Immature natural killer cell (primary cell): ENCODE measurements around the gene ASPHD2. TPM values are rescaled to one million over a fixed set of nuclear protein-coding genes. Genes with fewer than 3 reads are reported as not detected.

Source experiments
- DNase-seq, 3 donors: peaks; one replicate each; pipeline ENCODE4 v3.0.0; 2022; ENCODE audit warnings: mixed read lengths in 1 of 3
- H3K27ac Mint-ChIP-seq, 6 donors: one replicate each; pipeline ENCODE4 v1.8.0; 2020; ENCODE audit warnings: mixed read lengths in 6 of 6, mild to moderate bottlenecking in 5 of 6, inconsistent platforms in 4 of 6, moderate library complexity in 3 of 6
- H3K27me3 Mint-ChIP-seq, 3 donors: one replicate each; pipeline ENCODE4 v1.8.0; 2020 to 2021; ENCODE audit warnings: low read depth in 3 of 3, mild to moderate bottlenecking in 3 of 3, mixed read lengths in 3 of 3, moderate library complexity in 3 of 3, inconsistent platforms in 1 of 3
- H3K36me3 Mint-ChIP-seq, 3 donors: one replicate each; pipeline ENCODE4 v1.8.0; 2020; ENCODE audit warnings: mixed read lengths in 3 of 3, inconsistent platforms in 2 of 3, mild to moderate bottlenecking in 2 of 3
- H3K4me1 Mint-ChIP-seq, 2 donors: one replicate each; pipeline ENCODE4 v1.8.0; 2020; ENCODE audit warnings: inconsistent platforms in 2 of 2, mild to moderate bottlenecking in 2 of 2, mixed read lengths in 2 of 2, moderate library complexity in 1 of 2
- H3K4me3 Mint-ChIP-seq, 5 donors: one replicate each; pipeline ENCODE4 v1.8.0; 2020; ENCODE audit warnings: mild to moderate bottlenecking in 5 of 5, mixed read lengths in 5 of 5, inconsistent platforms in 3 of 5, moderate library complexity in 3 of 5
- H3K9me3 Mint-ChIP-seq, 6 donors: one replicate each; pipeline ENCODE4 v1.8.0; 2020; ENCODE audit warnings: mild to moderate bottlenecking in 6 of 6, mixed read lengths in 6 of 6, inconsistent platforms in 4 of 6, moderate library complexity in 3 of 6
- polyA plus RNA-seq, 3 donors: library from polyadenylated mRNA; unstranded; fragments of 300-500 nt; fragmentation: Illumina TruSeq; gene quantifications; one replicate each; pipeline ENCODE4 v1.2.3, GENCODE V29; 2021

ASPHD2 gene
- 1 to 10 TPM; 1.5 to 2.2 (median 1.8) TPM for polyA plus RNA-seq

DNA sequence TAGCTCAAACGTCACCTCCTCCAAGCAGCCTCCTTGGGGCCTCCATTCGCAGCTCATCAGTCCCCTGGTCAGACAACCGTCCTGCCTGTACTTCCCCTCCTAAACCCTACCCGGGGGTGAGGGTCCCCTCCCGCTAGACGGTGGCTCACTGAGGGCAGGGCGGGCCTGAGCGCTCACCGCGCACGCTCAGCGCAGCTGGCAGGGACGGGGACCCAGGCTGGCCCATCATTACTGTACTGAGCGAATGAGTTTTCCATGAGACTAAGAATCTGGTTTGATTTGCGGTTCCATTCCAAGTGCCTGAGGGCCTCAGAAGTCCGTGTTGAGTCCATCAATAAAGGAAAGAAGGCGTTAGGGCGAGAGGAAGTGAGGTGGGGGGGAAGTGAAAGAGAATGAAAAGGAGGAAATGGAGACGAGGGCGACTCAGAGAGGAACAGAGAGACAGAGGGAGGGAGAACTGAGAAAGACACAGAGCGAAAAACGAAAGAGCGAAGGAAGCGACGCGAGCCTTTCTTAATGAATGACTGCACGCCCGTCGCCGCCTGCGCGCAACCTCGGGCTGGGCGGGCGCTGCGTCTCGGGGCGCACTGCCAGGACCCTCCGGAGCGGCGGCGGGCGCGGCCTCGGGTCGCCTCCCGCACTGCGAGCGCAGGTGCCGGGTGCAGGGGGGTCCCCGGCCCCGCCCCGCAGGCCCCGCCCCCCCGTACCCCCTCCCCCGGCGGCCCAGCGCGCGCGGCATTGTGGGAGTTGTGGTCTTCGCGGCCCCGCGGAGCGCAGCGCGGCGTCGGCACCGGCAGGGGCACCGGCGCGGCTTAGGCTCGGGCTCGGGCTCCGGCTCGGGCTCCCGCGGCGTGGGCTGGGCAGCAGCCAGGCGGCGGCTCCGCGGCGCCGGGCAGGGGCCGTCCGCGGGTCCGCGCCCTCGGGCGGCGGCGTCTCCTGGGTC is at the start of gene ASPHD2:
Gene ASPHD2 (plus strand): TSS at position 746 of the 943 bp plus-strand sequence. CDS start 4,356 bp downstream, outside the sequence.
- Mint-ChIP-seq H3K27ac (peak within 1 kb of the TSS; percentile 89 to 100 (median 96)), H3K4me3 (peak within 1 kb of the TSS; percentile 95 to 100 (median 98)), H3K36me3 (peaks cover 0 to 7% (median 0%) of the 10 kb centered on the region in 3 donors), H3K4me1 (peaks cover 15 to 23% of the 10 kb centered on the region in 2 donors), H3K27me3 (peaks cover 2 to 7% (median 6%) of the 10 kb centered on the region in 3 donors), H3K9me3 (peaks cover 0 to 1% (median 0%) of the 10 kb centered on the region in 6 donors)
- DNase-seq = peak; percentile 70 to 81 (median 78)

GRCh38 chr22:26380072-26380830 is 48.8 kb upstream of the ASPHD2 start:
- Mint-ChIP-seq H3K9me3 (peaks cover 0 to 2% (median 0%) of the 10 kb centered on the region in 6 donors), H3K36me3 (no peaks in the 10 kb centered on the region), H3K4me3 (no peak overlapping the region), H3K27ac (no peak overlapping the region), H3K4me1 (peaks cover 2 to 8% of the 10 kb centered on the region in 2 donors), H3K27me3 (peaks cover 2 to 31% (median 4%) of the 10 kb centered on the region in 3 donors)
- DNase-seq = peak in 1 of 3 donors; percentile 3

DNA sequence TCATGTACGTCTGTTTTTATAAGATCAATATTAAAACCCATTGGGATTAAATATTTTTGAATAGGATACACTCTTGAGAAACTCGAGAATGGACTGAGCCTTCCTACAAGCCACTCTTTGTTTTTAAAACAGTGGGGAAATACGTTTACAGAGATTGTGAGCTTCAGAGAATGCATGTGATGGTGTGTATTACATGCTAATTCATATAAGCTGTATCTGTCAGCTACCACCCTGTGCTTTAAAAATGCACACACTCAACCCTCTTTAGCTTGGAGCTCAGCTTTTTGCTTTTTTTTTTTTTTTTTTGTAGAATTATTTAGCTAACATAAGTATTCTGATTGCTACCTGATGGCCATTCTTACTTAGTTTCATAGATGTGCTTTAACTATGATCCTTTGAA is 46.3 kb upstream of the ASPHD2 start:
- Mint-ChIP-seq H3K4me1 (peaks cover 0 to 1% of the 10 kb centered on the region in 2 donors), H3K27me3 (peaks cover under 1 to 14% (median 4%) of the 10 kb centered on the region in 3 donors)

DNA sequence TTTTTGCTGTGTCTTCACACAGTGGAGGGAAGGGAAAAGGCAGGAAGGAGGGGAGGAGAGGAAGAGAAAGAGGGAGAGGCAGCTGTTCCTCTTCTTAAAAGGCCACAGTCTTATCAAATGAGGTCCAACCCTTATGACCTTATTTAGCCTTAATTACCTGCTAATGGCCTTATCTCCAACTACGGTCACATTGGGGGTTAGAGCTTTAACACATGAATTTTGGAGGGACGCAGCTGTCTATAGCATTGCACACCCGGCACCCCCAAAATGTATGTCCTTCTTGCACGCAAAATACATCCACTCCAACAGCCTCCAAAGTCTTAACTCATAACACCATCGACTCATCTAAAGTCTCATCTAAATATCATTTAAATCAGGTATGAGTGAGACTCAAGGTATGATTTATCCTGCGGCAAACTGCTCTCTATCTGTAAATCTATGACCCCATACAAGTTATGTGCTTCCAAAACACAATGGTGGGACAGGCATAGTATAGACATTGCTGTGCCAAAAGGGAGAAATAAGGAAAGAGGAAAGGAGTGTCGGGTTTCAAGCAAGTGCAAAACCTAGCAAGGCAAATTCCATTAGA is 45.0 kb upstream of the ASPHD2 start:
- Mint-ChIP-seq H3K9me3 (peaks cover 0 to 2% (median 0%) of the 10 kb centered on the region in 6 donors), H3K36me3 (no peaks in the 10 kb centered on the region), H3K4me3 (no peak overlapping the region), H3K4me1 (no peaks in the 10 kb centered on the region), H3K27me3 (peaks cover 0 to 14% (median 4%) of the 10 kb centered on the region in 3 donors), H3K27ac (no peak overlapping the region)
- DNase-seq = no peak

More for the DNA sequence above, 46.3 kb upstream of the ASPHD2 start:
- no peak overlapping the region for H3K27ac Mint-ChIP-seq
- no peak for DNase-seq
- peaks cover 0 to 2% (median 0%) of the 10 kb centered on the region in 6 donors for H3K9me3 Mint-ChIP-seq
- H3K36me3 Mint-ChIP-seq = no peaks in the 10 kb centered on the region
- no peak overlapping the region for H3K4me3 Mint-ChIP-seq

DNA sequence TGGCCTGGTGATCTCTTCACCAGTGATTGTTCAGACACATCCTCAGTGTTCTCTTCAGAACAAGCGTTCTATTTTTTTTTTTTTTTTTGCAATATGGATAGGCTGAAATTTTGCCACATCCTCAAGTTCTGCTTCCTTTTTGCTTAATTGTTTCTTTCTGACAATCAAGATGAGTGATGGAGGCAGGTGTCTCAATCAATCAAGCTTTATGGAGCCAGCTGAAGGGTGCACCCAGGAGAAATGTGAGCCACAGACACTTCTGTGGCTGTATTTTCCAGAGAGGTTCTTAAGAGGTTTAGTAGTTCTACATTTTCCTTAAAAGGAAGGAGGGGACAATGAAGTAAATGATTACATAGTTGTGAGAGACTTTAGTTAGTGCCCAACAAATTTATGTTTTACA is 43.9 kb upstream of the ASPHD2 start:
- Mint-ChIP-seq H3K9me3 (no peaks in the 10 kb centered on the region), H3K27ac (no peak overlapping the region), H3K27me3 (peaks cover 0 to 14% (median 0%) of the 10 kb centered on the region in 3 donors), H3K4me3 (no peak overlapping the region), H3K36me3 (no peaks in the 10 kb centered on the region), H3K4me1 (no peaks in the 10 kb centered on the region)
- no peak for DNase-seq

- Mint-ChIP-seq H3K27me3 (peaks cover 2 to 5% (median 4%) of the 10 kb centered on the region in 3 donors), H3K27ac (no peak overlapping the region), H3K9me3 (no peaks in the 10 kb centered on the region), H3K4me1 (no peaks in the 10 kb centered on the region), H3K36me3 (no peaks in the 10 kb centered on the region), H3K4me3 (no peak overlapping the region)
- DNase-seq = no peak
Observed at GRCh38 chr22:26389125-26389524, 39.9 kb upstream of the ASPHD2 start.

GRCh38 chr22:26391091-26391490 is 38.0 kb upstream of the ASPHD2 start:
- no peak overlapping the region for H3K27ac Mint-ChIP-seq
- H3K27me3 Mint-ChIP-seq = peaks cover 0 to 7% (median 4%) of the 10 kb centered on the region in 3 donors
- H3K4me1 Mint-ChIP-seq = no peaks in the 10 kb centered on the region
- no peaks in the 10 kb centered on the region for H3K36me3 Mint-ChIP-seq
- no peak overlapping the region for H3K4me3 Mint-ChIP-seq
- H3K9me3 Mint-ChIP-seq = no peaks in the 10 kb centered on the region
- DNase-seq = no peak

GRCh38 chr22:26391623-26392022 is 37.4 kb upstream of the ASPHD2 start:
- no peaks in the 10 kb centered on the region for H3K9me3 Mint-ChIP-seq
- DNase-seq = no peak
- H3K4me1 Mint-ChIP-seq = no peaks in the 10 kb centered on the region
- H3K27me3 Mint-ChIP-seq = peaks cover 0 to 7% (median 4%) of the 10 kb centered on the region in 3 donors
- no peak overlapping the region for H3K4me3 Mint-ChIP-seq
- H3K36me3 Mint-ChIP-seq = no peaks in the 10 kb centered on the region
- H3K27ac Mint-ChIP-seq = no peak overlapping the region

DNA sequence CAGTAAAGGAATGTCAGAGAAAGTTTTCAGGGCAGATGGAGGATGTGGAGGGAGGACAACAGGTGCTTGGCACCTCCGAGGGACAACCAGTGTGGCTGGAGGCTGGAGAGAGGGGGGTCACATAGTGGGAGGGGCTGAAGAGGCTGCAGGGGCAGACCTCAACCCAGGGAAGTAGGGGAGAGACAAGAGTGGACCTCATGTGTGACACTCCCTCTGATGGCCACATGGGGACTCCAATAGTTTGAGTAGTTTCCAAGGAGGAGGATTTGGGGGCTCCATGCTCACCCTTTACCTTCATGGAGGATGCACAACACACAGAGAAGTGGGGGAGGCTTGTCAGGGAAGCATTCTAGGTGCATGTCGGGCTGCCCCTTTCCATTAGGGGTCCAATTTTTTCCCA is 35.1 kb upstream of the ASPHD2 start:
- Mint-ChIP-seq H3K27me3 (peaks cover 0 to 10% (median 4%) of the 10 kb centered on the region in 3 donors), H3K4me3 (no peak overlapping the region), H3K36me3 (no peaks in the 10 kb centered on the region), H3K4me1 (no peaks in the 10 kb centered on the region), H3K9me3 (no peaks in the 10 kb centered on the region), H3K27ac (no peak overlapping the region)
- no peak for DNase-seq

- Mint-ChIP-seq H3K4me3 (no peak overlapping the region), H3K4me1 (no peaks in the 10 kb centered on the region), H3K9me3 (no peaks in the 10 kb centered on the region)
Observed at GRCh38 chr22:26394777-26395176, 34.3 kb upstream of the ASPHD2 start.

GRCh38 chr22:26395926-26396325 is 33.1 kb upstream of the ASPHD2 start:
- Mint-ChIP-seq H3K27ac (no peak overlapping the region), H3K4me1 (no peaks in the 10 kb centered on the region), H3K36me3 (no peaks in the 10 kb centered on the region), H3K9me3 (no peaks in the 10 kb centered on the region), H3K27me3 (peaks cover 0 to 12% (median 3%) of the 10 kb centered on the region in 3 donors), H3K4me3 (no peak overlapping the region)
- no peak for DNase-seq

More at GRCh38 chr22:26394777-26395176, 34.3 kb upstream of the ASPHD2 start:
- peaks cover 0 to 10% (median 4%) of the 10 kb centered on the region in 3 donors for H3K27me3 Mint-ChIP-seq
- H3K36me3 Mint-ChIP-seq = no peaks in the 10 kb centered on the region
- no peak overlapping the region for H3K27ac Mint-ChIP-seq
- no peak for DNase-seq

DNA sequence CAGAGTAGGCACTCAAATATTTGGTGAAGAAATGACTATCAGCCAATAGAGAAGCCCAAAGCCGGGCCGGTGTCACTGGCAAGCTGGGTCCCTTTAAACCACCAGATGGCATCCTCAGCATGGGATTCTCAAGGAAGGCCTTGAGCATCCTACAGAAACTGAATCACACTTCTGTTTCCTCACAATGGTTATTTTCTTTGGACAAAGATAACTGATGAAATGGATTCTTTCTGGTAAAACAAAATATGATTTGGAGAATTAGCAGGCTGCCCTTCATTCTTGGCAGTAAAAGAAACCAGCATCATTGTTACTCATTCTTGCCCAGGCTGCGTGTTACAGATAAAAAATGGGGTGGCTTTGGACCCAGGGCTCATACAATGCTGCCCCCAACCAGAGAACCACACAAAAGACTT is 30.3 kb upstream of the ASPHD2 start:
- no peak overlapping the region for H3K4me3 Mint-ChIP-seq
- peak overlapping the region in 1 of 6 donors; percentile 19 for H3K27ac Mint-ChIP-seq
- H3K9me3 Mint-ChIP-seq = no peaks in the 10 kb centered on the region
- H3K27me3 Mint-ChIP-seq = peaks cover 0 to 11% (median 8%) of the 10 kb centered on the region in 3 donors
- peak; percentile 6 to 47 (median 27) for DNase-seq
- no peaks in the 10 kb centered on the region for H3K4me1 Mint-ChIP-seq
- no peaks in the 10 kb centered on the region for H3K36me3 Mint-ChIP-seq

DNA sequence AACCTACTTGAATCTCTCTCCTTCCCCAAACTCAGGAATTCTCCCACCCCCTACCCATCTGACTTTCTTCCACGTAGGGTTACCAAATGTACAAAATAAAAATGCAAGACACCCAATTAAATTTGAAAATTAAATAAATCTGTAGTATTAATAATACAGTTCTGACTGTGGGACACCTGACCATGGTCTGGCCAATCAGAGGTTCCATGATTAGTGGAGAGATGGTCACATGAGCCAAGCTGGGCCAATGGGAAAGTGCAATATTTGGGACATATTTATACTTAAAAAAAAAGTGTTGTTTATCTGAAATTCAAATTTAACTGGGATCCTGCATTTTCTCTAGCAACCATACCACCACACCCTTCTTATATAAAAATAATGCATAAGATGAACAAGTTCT is 29.8 kb upstream of the ASPHD2 start:
- DNase-seq = no peak
- Mint-ChIP-seq H3K4me3 (no peak overlapping the region), H3K9me3 (no peaks in the 10 kb centered on the region), H3K36me3 (no peaks in the 10 kb centered on the region), H3K4me1 (no peaks in the 10 kb centered on the region), H3K27ac (no peak overlapping the region), H3K27me3 (peaks cover 0 to 11% (median 7%) of the 10 kb centered on the region in 3 donors)
